Mucosa of rectum (tissue), 2 donors: ENCODE measurements around the gene ITGA3.

Experiments
- H3K27ac ChIP-seq, 2 donors: one replicate each; pipeline ENCODE4 v1.7.0; 2013; ENCODE audit warnings: inconsistent platforms in 2 of 2, low read depth in 2 of 2, low read length in 2 of 2
- H3K27me3 ChIP-seq, 2 donors: one replicate each; pipeline ENCODE4 v1.7.0; 2013; ENCODE audit warnings: low read length in 2 of 2; ENCODE audit not compliant: control insufficient read depth in 2 of 2, insufficient read depth in 2 of 2
- H3K36me3 ChIP-seq, 2 donors: one replicate each; pipeline ENCODE4 v1.7.0; 2013; ENCODE audit warnings: low read length in 2 of 2; ENCODE audit not compliant: control insufficient read depth in 2 of 2, insufficient read depth in 2 of 2
- H3K4me1 ChIP-seq, 2 donors: one replicate each; pipeline ENCODE4 v1.7.0; 2013; ENCODE audit warnings: low read length in 2 of 2, mild to moderate bottlenecking in 1 of 2; ENCODE audit not compliant: control insufficient read depth in 2 of 2, insufficient read depth in 2 of 2
- H3K4me3 ChIP-seq, 2 donors: one replicate each; pipeline ENCODE4 v1.7.0; 2013; ENCODE audit warnings: low read length in 2 of 2
- H3K9ac ChIP-seq, 2 donors: one replicate each; pipeline ENCODE4 v1.7.0; 2013; ENCODE audit warnings: low read length in 2 of 2, low read depth in 1 of 2, mild to moderate bottlenecking in 1 of 2
- H3K9me3 ChIP-seq, 2 donors: one replicate each; pipeline ENCODE4 v1.7.0; 2013; ENCODE audit warnings: low read length in 2 of 2; ENCODE audit not compliant: control insufficient read depth in 2 of 2
- donor health status: healthy.
- donor health status: Normal muscosa, but diverticular disease.

Gene ITGA3

GRCh38 chr17:50051082-50051576 is 4.8 kb upstream of the ITGA3 start:
- no peaks in the 10 kb centered on the region for H3K9me3 ChIP-seq
- no peaks in the 10 kb centered on the region for H3K36me3 ChIP-seq
- peaks cover 8 to 36% of the 10 kb centered on the region in 2 donors for H3K4me1 ChIP-seq
- no peak overlapping the region for H3K27ac ChIP-seq
- no peak overlapping the region for H3K9ac ChIP-seq
- H3K27me3 ChIP-seq: no peaks in the 10 kb centered on the region
- H3K4me3 ChIP-seq: no peak overlapping the region

- no peak overlapping the region for H3K4me3 ChIP-seq
- no peaks in the 10 kb centered on the region for H3K27me3 ChIP-seq
- H3K27ac ChIP-seq: no peak overlapping the region
- H3K4me1 ChIP-seq: peaks cover 10 to 36% of the 10 kb centered on the region in 2 donors
- H3K9ac ChIP-seq: no peak overlapping the region
- H3K36me3 ChIP-seq: no peaks in the 10 kb centered on the region
- no peaks in the 10 kb centered on the region for H3K9me3 ChIP-seq
These were observed 4.3 kb upstream of the ITGA3 start for GRCh38 chr17:50051606-50052005.

- Histone ChIP-seq H3K4me3 (no peak overlapping the region), H3K4me1 (peaks cover 17 to 43% of the 10 kb centered on the region in 2 donors), H3K27me3 (no peaks in the 10 kb centered on the region), H3K27ac (no peak overlapping the region), H3K9ac (no peak overlapping the region), H3K36me3 (no peaks in the 10 kb centered on the region), H3K9me3 (no peaks in the 10 kb centered on the region)
These were observed 3.6 kb upstream of the ITGA3 start for GRCh38 chr17:50052241-50052796.

DNA sequence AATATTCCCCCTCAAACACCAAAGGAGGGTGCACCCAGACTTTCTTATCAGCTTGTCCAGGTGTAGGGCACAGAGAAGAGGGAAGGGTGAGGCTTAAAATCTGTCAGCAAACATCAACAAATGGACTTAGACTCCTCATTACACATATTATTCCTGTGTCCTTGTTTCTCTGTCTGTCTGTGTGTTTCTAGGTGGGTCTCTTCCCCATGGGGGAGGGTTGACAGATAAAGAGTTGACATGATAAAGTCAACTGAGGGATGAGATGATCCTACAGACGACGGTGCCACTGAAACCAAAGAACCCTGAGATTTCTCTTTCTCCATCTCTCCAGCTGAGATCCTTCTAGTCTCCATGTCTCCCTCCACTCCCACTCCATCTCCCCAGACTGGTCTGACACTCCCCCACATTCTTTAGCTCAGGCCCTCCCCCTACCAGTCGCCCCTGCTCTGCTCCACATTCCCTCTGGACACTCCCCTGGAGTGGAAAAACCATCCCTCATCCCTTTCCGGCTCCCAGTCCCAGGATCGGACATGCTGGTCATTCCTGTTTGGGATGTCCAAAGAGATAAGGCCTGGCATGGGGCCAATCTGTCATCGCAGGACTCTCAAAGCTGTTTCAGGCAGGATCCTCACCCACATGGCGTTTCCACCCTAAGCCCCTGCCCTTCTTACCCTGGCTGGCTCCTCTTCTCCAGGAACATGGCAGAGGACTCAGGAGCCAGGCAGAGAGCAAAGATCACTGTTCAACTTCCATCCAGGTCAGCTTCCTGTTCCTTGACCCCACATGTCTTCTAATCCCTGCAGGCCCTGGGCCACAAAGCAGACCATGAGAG is 2.9 kb upstream of the ITGA3 start:
- H3K36me3 ChIP-seq: no peaks in the 10 kb centered on the region
- no peaks in the 10 kb centered on the region for H3K9me3 ChIP-seq
- H3K4me1 ChIP-seq: peaks cover 24 to 50% of the 10 kb centered on the region in 2 donors
- H3K9ac ChIP-seq: no peak overlapping the region
- H3K27me3 ChIP-seq: no peaks in the 10 kb centered on the region
- H3K27ac ChIP-seq: peak overlapping the region in 1 of 2 donors; percentile 6
- no peak overlapping the region for H3K4me3 ChIP-seq

GRCh38 chr17:50053654-50053960 is 2.3 kb upstream of the ITGA3 start:
- Histone ChIP-seq H3K27me3 (no peaks in the 10 kb centered on the region), H3K4me1 (peaks cover 30 to 56% of the 10 kb centered on the region in 2 donors), H3K36me3 (no peaks in the 10 kb centered on the region), H3K9me3 (no peaks in the 10 kb centered on the region), H3K27ac (peak overlapping the region in 1 of 2 donors; percentile 6), H3K9ac (no peak overlapping the region), H3K4me3 (no peak overlapping the region)

GRCh38 chr17:50055055-50055425 is 870 bp upstream of the ITGA3 start:
- Histone ChIP-seq H3K4me3 (peak overlapping the region; percentile 82 to 83), H3K27me3 (no peaks in the 10 kb centered on the region), H3K9me3 (no peaks in the 10 kb centered on the region), H3K27ac (peak overlapping the region; percentile 93), H3K36me3 (no peaks in the 10 kb centered on the region), H3K4me1 (peaks cover 43 to 70% of the 10 kb centered on the region in 2 donors), H3K9ac (peak overlapping the region; percentile 90 to 92)

- no peaks in the 10 kb centered on the region for H3K27me3 ChIP-seq
- H3K4me3 ChIP-seq: peak overlapping the region; percentile 82 to 83
- no peaks in the 10 kb centered on the region for H3K9me3 ChIP-seq
- peaks cover 53 to 77% of the 10 kb centered on the region in 2 donors for H3K4me1 ChIP-seq
- H3K27ac ChIP-seq: peak overlapping the region; percentile 93
- no peaks in the 10 kb centered on the region for H3K36me3 ChIP-seq
- peak overlapping the region; percentile 79 to 92 for H3K9ac ChIP-seq
These were observed 479 bp downstream of the ITGA3 start for GRCh38 chr17:50056217-50056960.

- no peaks in the 10 kb centered on the region for H3K27me3 ChIP-seq
- peaks cover 58 to 76% of the 10 kb centered on the region in 2 donors for H3K4me1 ChIP-seq
- H3K9me3 ChIP-seq: no peaks in the 10 kb centered on the region
- H3K27ac ChIP-seq: peak overlapping the region; percentile 93
- H3K36me3 ChIP-seq: no peaks in the 10 kb centered on the region
- peak overlapping the region; percentile 82 to 83 for H3K4me3 ChIP-seq
- H3K9ac ChIP-seq: peak overlapping the region; percentile 79 to 92
These were observed 1.0 kb downstream of the ITGA3 start for GRCh38 chr17:50056961-50057330.

DNA sequence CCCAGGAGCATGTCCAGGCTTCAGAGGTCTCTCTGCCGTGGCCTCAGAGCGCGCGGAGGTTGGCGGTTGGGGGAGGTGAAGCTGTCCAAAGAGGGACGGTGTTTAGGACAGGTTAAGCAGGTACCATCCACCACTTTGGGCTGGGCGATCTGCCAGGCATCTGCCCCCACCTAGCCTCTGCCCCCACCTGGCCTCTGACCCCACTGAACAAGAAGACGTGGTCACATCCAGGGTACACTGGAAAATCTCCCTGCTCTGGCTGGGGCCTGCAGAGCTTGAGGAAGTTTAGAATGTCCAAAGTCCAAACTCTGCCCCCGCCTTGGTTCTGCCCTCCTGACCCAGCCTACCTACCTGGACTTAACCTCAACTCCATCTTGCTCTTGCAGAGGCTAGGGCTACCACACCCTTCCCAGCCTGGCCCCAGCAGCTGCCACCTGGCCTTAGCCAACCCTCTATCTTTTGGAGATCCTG is 1.6 kb downstream of the ITGA3 start:
- Histone ChIP-seq H3K27ac (peak overlapping the region; percentile 93), H3K4me1 (peaks cover 61 to 76% of the 10 kb centered on the region in 2 donors), H3K4me3 (peak overlapping the region; percentile 82 to 83), H3K9ac (peak overlapping the region; percentile 79 to 92), H3K9me3 (no peaks in the 10 kb centered on the region), H3K27me3 (no peaks in the 10 kb centered on the region), H3K36me3 (no peaks in the 10 kb centered on the region)
